AG20443 (cell line): ENCODE results near the gene PCSK6.

Experiments used
- DNase-seq: peaks from one replicate; pipeline ENCODE4 v3.0.0; 2012; ENCODE audit warnings: low spot score, mixed read lengths

PCSK6 gene

DNA sequence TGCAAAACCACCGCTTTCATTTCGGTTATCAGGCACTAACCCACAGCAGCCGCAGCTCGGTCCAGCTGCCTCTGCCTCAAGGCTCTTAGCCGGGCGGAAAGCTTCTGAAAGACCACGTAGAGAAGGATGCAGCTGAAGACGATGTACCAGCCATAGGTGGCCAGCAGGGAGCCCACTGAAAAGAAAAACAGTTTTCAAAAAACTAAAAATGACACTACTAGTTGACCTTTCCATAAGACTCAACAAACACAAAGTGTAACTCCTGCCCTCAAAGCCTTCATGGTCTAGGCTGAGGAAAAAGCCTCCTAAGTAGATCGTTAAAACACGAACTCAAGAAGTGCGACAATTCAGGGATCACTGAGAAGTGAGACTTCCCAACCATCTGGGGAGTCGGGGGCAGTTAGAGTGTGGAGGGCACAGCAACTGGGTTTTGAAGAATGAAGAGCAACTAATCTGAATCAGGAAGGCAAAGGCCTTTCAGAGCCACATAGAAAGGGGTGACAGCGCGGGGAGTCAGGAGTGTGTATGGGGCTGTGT, 212.9 kb downstream of the PCSK6 start:
- peak; percentile 33 for DNase-seq

- DNase-seq: no peak
Observed at GRCh38 chr15:101275018-101275417, 214.5 kb downstream of the PCSK6 start.

DNA sequence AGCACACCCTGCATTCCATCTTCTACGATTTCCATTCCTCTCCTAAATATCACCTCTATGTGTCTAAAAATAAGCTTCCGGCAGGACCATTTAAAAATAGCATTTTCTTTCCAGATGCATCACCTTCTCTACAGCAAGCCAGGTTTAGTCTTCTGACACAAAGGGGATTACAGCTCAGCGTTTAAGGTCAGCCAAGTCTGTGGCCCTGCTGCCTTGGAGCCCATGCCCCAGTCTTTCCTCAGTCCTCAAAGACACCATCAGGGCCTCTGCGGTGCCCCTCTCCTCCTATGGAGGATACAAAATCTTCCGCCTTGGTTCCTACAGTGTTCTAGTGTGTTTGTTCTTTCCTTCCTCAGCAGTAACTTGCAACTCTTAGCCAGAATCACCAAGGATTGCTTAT, 216.0 kb downstream of the PCSK6 start:
- no peak for DNase-seq

- no peak for DNase-seq
Observed at GRCh38 chr15:101272584-101272983, 216.9 kb downstream of the PCSK6 start.

DNA sequence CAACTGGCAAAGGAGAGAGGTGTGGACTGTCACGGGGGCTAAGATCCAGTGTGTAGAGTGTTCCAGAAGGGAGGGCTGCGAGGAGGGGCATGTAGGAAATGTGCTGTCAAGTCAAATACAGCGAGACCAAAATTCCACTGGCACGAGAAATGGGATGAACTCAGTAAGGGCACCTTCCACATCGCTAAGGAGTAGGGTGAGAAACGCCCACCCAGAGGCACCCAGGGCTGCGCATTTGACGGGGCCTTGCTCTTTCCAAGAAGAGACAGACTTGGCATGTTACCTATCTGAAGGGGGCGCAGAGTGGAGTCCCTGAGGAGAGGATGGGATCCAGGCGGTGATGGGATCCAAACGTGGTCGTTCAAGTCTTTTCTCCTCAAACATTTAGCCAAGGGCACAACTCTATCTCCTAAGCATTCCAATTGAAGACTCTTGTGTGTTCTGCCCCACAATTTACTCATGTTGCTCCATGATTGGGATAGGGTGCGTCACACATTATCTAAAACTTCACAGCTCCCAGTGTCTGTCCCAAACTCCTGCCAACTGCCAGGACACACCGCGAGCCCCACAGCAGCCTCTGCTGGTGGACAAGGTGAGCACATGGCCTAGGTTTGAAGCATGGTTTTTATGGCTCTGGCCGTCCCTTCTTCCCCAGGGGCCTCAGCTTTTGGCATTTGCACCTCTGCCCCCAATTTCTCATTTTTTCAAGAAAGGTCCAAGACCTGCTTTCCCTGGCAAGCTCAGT, 219.9 kb downstream of the PCSK6 start:
- no peak for DNase-seq

DNA sequence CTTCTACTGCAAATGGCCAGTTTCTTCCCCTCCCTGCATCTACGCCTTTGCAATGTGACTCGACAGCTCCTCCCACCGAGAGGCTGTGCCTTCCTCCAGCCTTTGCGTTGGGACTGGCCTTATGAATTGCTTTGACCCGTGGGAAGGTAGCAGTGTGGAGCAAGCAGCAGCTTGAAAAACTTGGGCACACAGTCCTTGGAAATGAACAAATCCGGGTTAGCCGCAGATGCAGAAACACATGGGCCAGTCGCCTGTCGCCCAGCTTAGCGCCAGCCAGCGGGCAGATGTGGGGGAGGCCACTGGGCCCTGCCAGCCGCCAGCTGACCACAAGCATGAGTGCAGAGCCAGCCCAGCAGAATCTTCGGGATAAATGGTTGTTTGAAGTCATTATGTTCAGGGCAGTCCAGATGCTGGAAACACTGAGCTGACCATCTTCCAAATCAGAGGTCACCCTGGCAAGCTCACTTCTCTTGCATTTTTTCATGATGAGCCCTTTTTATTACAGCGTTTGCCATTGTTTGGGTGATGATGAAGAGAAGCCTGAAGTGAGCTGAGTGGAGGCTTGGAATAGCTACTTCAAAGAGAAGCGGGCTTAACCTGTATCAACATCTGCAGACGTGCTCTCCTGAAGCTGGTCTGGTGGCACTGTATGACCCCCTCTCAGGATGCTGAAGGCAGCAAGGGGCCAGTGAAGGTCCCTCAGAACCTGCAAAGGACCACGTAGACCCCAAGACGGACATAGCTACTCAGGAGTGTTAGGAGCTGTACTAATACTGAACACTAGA, 222.0 kb downstream of the PCSK6 start:
- peak; percentile 91 for DNase-seq

DNA sequence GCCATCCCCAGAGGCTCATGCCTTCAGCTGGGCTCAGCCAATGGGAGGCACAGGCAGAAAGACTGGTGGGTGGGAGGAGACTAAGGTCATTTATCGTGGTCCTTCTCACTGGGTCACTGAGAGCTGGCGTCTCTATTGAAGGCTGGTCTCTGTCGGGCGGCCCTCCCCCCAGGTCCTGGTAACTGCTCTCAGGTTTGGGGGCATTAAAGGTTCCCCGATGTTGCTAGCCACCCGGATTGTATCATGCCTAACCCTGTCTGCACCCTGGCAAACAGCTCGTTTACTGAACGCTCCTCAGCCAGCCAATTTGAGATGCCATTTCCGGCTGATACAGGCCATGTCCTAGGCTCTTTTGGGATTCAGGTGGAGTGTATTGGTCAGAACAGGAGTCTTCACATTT, 222.7 kb downstream of the PCSK6 start:
- DNase-seq: no peak

DNA sequence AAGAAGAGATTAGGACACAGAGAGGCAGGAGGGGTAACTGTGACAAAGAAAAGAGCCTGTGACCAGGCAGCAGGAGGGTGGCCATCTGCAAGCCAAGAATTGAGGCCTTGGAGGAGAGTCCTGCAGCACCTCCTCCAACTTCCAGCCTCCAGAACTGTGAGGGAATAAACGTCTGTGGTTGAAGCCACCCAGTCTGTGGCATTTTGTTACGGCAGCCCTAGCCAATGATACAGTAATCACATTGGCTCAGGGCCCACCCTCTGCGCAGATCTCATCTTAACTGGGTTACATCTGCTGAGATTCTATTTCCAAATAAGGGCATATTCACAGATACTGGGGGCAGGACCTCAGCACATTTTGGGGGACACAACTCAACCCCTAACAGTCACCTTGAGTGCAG, 223.5 kb downstream of the PCSK6 start:
- DNase-seq: peak; percentile 44

- DNase-seq: no peak
Observed at GRCh38 chr15:101264911-101265641, 224.4 kb downstream of the PCSK6 start.

- DNase-seq: no peak
Observed at GRCh38 chr15:101264011-101264410, 225.5 kb downstream of the PCSK6 start.

DNA sequence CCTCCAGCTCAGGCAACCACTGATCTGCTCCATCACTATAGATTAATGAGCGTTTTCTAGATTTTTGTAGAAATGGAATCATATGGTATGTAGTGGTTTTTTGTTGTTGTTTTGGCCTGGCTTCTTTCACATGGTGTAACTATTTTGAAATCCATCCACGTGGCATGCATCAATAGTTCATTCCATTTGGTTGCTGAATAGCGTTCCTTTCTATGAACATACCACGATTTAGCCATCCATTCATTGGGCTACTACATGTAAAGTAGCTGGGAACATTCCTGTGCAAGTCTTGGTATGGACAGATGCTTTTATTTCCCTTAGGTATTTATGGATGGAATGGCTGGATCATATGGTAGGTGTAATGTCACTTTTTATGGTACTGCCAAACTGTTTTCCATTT, 227.0 kb downstream of the PCSK6 start:
- no peak for DNase-seq

GRCh38 chr15:101258238-101259144, 231.0 kb downstream of the PCSK6 start:
- DNase-seq: peak; percentile 58

DNA sequence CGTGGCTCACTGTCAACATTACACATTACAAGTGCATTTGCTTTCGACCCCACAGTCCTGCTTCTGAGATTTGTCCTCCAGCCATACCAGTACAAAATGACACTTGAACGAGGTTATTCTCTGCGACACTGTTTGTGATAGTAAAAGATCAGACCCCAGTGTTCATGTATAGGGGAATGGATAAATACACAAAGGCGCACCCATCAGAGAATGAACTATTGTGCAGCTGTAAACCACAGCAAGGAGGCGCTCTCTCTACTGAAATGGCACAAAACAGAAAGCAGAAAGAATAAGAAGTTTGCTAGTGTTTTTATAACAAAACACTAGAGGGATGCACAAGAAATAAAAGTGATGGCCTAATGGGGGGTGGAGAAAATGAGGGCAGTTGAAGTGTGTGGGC, 232.8 kb downstream of the PCSK6 start:
- DNase-seq: no peak

DNA sequence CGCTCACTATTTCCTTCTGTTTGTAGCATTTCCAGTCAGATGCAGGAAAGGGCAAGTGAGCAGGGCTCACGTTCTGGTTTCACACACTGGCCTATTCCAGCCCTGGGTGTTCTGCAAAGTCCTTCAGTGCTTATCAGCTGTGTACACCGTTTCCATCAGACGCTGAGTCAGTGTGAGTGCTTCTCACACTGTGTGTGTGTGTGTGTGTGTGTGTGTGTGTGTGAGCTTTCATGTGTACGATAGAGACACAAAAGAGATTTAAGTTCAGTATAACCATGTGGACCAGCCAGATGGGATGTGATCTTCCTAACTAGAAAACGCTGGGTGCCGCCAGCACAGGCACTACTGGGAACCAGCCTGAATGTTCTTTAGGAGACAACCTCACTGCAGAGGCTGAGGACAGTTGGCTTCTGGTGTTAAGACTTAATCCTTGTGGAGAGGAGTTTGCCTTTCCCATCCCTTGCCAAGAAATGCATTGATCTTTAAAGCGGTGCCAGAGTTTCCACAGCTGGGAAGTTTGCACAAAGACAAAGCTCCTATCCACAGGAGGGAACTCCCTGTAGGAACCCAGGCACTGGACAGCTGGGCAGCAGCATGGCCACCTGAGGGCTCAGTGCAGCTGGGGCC, 233.8 kb downstream of the PCSK6 start:
- no peak for DNase-seq

DNA sequence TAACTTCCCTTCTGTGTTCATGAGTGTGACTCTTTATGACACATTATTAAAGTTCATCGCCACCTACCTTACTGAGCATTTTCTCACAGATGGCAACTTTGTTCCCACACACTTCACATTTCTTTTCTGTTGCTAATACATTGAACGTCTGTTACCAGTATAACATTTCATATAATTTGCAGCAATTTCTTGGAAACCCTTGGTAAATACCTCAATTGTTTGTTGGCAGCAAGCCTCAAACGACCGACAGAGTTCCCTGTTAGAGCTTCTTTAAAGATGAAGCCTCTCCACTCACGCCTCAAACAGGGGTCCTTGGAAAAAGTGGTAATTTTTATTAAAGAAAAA, 234.5 kb downstream of the PCSK6 start:
- no peak for DNase-seq

DNA sequence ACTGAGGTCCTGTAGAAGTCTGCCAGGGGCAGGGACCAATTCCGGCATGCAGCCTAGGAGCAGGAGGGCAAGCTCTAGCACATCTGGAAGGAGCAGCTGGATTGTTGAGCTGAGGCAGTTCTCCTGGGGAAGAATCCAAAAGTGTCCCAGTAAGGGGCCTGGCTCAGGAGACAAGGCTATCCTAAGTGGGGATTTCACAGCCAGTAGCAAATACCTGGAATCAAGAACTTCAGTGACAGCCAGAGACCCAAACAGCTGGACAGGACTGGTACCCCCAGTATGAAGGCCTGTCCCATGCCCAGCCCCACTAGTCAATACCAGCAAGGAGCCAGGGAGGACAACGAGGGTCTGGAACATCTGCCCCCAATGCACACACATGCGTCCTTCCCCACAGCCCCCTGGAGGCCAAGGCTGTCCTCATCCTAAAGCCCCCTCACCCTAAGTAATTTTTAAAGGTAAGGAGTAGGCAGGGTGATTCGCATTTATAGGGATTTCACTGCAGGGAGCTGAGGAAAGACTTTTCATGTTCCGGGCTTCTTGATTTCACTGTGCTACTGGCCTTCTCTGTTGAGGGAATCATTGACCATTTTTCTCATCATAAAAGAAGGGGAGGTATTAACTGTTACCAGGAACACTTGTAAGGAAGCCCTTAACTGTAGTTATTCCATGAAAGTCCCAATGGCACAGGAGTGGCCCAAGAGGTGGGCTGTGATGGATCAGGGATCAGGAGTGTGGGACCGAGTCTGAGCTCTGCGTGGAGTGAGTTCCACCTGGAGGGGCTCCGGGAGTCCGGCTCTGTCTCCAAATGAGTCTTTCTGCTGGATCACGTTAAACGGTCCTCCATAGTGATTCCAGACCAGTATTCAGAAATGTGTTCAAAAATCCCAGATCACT, 235.1 kb downstream of the PCSK6 start:
- DNase-seq: no peak
